Endothelial cell of umbilical vein (primary cell): ENCODE results near the gene ALK. TPM values are rescaled to one million over a fixed set of nuclear protein-coding genes. Genes with fewer than 3 reads are reported as not detected.

ENCODE experiments used
- BruUV-seq: library from RNA; stranded (reverse); fragments of 400-500 nt; replicated peaks from 2 replicates; lab custom pipeline; 2021; lab: Mats Ljungman, UMichigan
- CTCF ChIA-PET: fragments of 300-600, 350-600 bp; sonication (Branson Sonifier 250); formaldehyde crosslinking; loops from one replicate; lab custom pipeline; 2021; ENCODE audit warnings: antibody characterized with exemption, inconsistent platforms; lab: Charles Lee
- POLR2A ChIA-PET: fragments of 300-600, 350-600 bp; sonication (Branson Sonifier 250); formaldehyde crosslinking; loops from one replicate; lab custom pipeline; 2021; ENCODE audit warnings: antibody characterized with exemption, inconsistent platforms; lab: Charles Lee
- DNase-seq: peaks from one replicate; pipeline ENCODE4 v3.0.0-alpha.2; 2011; ENCODE audit warnings: low read depth, low spot score
- FAIRE-seq: peaks from 2 replicates; lab custom pipeline; 2011; peaks lifted over from hg19 to GRCh38; lab: Jason Lieb, UNC
- H2AFZ ChIP-seq: 2 replicates; pipeline ENCODE4 v1.6.0; 2012; ENCODE audit warnings: low read depth, low read length, control low read depth, inconsistent platforms
- H3K27ac ChIP-seq: 2 replicates; pipeline ENCODE4 v1.5.1; 2011; ENCODE audit warnings: low read depth, mild to moderate bottlenecking, control low read depth, low read length, moderate library complexity; ENCODE audit not compliant: insufficient read depth
- H3K27me3 ChIP-seq, 2 experiments: 2 replicates each; pipeline versions ENCODE4 v1.6.0 to v1.6.1; 2011; ENCODE audit warnings: low read length in 2 of 2, mixed read lengths in 1 of 2; ENCODE audit not compliant: control insufficient read depth in 2 of 2, insufficient read depth in 2 of 2
- H3K36me3 ChIP-seq, 2 experiments: 2 replicates in 1 of 2; 3 replicates in 1 of 2; pipeline ENCODE4 v1.5.1; 2011; ENCODE audit warnings: low read length in 2 of 2, mild to moderate bottlenecking in 1 of 2, moderate library complexity in 1 of 2; ENCODE audit not compliant: control insufficient read depth in 2 of 2, insufficient read depth in 2 of 2; ENCODE audit errors: extremely low read depth in 1 of 2
- H3K4me1 ChIP-seq: 3 replicates; pipeline ENCODE4 v1.5.1; 2011; ENCODE audit warnings: mild to moderate bottlenecking, low read length; ENCODE audit not compliant: control insufficient read depth, insufficient read depth; ENCODE audit errors: extremely low read depth
- H3K4me2 ChIP-seq: 2 replicates; pipeline ENCODE4 v1.6.1; 2011; ENCODE audit warnings: low read length, control low read depth, mixed read lengths; ENCODE audit not compliant: insufficient read depth
- H3K4me3 ChIP-seq, 3 experiments: fragments of 200-600 bp in 1 of 3; sonication (generic), shearing (Covaris generic) in 1 of 3; replicated peaks in 1 of 3; 2 replicates each; pipeline ENCODE4 v1.5.1; 2011 to 2016; ENCODE audit warnings: control low read depth in 3 of 3, low read length in 3 of 3, mild to moderate bottlenecking in 2 of 3, inconsistent platforms in 1 of 3, low read depth in 1 of 3, moderate library complexity in 1 of 3; ENCODE audit not compliant: insufficient read depth in 1 of 3
- H3K79me2 ChIP-seq: 2 replicates; pipeline ENCODE4 v1.6.0; 2012; ENCODE audit warnings: low read length, inconsistent platforms; ENCODE audit not compliant: control insufficient read depth, insufficient read depth
- H3K9ac ChIP-seq: replicated peaks from 2 replicates; pipeline ENCODE3; 2011; ENCODE audit warnings: low read length, control low read depth; ENCODE audit not compliant: insufficient read depth; ENCODE audit errors: extremely low read depth
- H3K9me1 ChIP-seq: replicated peaks from 3 replicates; pipeline ENCODE4 v1.6.0; 2011; ENCODE audit warnings: mild to moderate bottlenecking, low read length; ENCODE audit not compliant: control insufficient read depth, insufficient read depth; ENCODE audit errors: extremely low read depth
- H3K9me3 ChIP-seq: replicated peaks from 2 replicates; pipeline ENCODE4 v1.5.1; 2012; ENCODE audit warnings: low read length, inconsistent platforms; ENCODE audit not compliant: control insufficient read depth, insufficient read depth
- H4K20me1 ChIP-seq: replicated peaks from 2 replicates; pipeline ENCODE3; 2011; ENCODE audit warnings: mild to moderate bottlenecking, low read length; ENCODE audit not compliant: control insufficient read depth, insufficient read depth; ENCODE audit errors: extremely low read depth
- EZH2 ChIP-seq: IDR thresholded peaks from 2 replicates; pipeline ENCODE4 v1.6.1; 2012; ENCODE audit warnings: borderline replicate concordance, low read depth, mild to moderate bottlenecking, moderate library complexity, low read length, inconsistent platforms; ENCODE audit not compliant: severe bottlenecking
- FOS ChIP-seq: IDR thresholded peaks from 2 replicates; pipeline ENCODE4 v1.6.1; 2011; ENCODE audit warnings: mild to moderate bottlenecking, low read length, moderate library complexity, borderline replicate concordance; ENCODE audit not compliant: insufficient read depth
- GATA2 ChIP-seq: IDR thresholded peaks from 2 replicates; pipeline ENCODE4 v1.7.0; 2011; ENCODE audit warnings: low read depth, mild to moderate bottlenecking, moderate library complexity, mixed read lengths, low read length; ENCODE audit not compliant: insufficient read length, insufficient read depth
- JUN ChIP-seq: IDR thresholded peaks from 2 replicates; pipeline ENCODE4 v1.6.1; 2011; ENCODE audit warnings: borderline replicate concordance, low read depth; ENCODE audit not compliant: insufficient read length, insufficient read depth
- MYC ChIP-seq: IDR thresholded peaks from one replicate; pipeline ENCODE4 v1.6.1; 2011; ENCODE audit warnings: mild to moderate bottlenecking, low read depth, low read length
- POLR2A ChIP-seq: IDR thresholded peaks from 2 replicates; pipeline ENCODE4 v1.6.1; 2012; ENCODE audit warnings: low read depth, mild to moderate bottlenecking, control low read depth, low read length
- POLR2AphosphoS5 ChIP-seq: IDR thresholded peaks from 2 replicates; pipeline ENCODE4 v1.6.1; 2012; ENCODE audit warnings: low read depth, mild to moderate bottlenecking, control low read depth, low read length, moderate library complexity; ENCODE audit not compliant: insufficient read depth
- dilution Hi-C: fragments of 300-500 bp; cut with MboI; formaldehyde crosslinking; loops from one replicate; pipeline ENCODE4 v1.15.0; 2019; ENCODE audit warnings: low sequenced_read_pairs; ENCODE audit not compliant: extremely low pct_ligation_motif_present
- intact Hi-C: fragments of 100-400 bp; cut with micrococcal nuclease; formaldehyde crosslinking; loops from one replicate; pipeline ENCODE4 v1.10.0; 2022
- polyA plus RNA-seq, 4 experiments: library from polyadenylated mRNA; depleted of rRNA in 3 of 4; stranded (reverse) in 3 of 4; unstranded in 1 of 4; fragments of >200 nt; gene quantifications; 2 replicates each; pipeline versions ENCODE4 v1.2.1 to v1.2.3, GENCODE V29; 2011 to 2012; ENCODE audit warnings: missing spikeins in 1 of 4
- total RNA-seq: library from RNA; stranded (reverse); gene quantifications from 2 replicates; pipeline ENCODE4 v1.2.3, GENCODE V29; 2021
- TF ChIP-seq, protein P1 (sequence below), 2 donors: IDR thresholded peaks; 1 replicate in 1 of 2; 2 replicates in 1 of 2; pipeline ENCODE4 v1.5.1; 2011; ENCODE audit warnings: low read length in 2 of 2, mild to moderate bottlenecking in 2 of 2, moderate library complexity in 2 of 2, control low read depth in 1 of 2, inconsistent platforms in 1 of 2, low read depth in 1 of 2; ENCODE audit not compliant: insufficient read depth in 1 of 2; ENCODE audit errors: extremely low read depth in 1 of 2
- TF ChIP-seq, protein P2 (sequence below): IDR thresholded peaks from 2 replicates; pipeline ENCODE4 v1.6.1; 2011; ENCODE audit not compliant: insufficient read depth, insufficient read length

The ALK gene
- total and polyA plus RNA-seq, 2 donors (not counting 3 experiments of a cell fraction or from before 2014, with no cell fraction given), result not detected

DNA sequence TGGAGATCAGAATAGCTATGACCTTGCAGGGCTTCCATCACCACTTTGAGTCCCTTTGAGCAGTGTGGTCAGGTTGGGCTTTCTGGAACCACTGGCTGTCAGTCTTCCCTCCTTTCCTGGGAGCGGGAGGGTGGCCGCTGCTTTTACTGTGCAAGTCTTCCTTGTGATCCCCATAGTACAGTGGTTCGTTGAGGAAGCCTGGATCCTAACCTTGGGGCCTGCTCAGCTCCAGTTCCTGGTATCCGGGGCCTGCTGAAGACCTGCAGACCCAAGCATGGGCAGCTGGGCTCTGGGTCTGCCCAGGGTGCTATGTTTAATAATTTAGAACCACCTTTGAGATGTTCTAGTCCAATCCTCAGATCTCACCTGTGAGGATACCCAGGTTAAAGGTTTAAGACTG lies 702.0 kb downstream of the ALK start:
- H3K27me3 ChIP-seq, result no peaks in the 10 kb centered on the region
- no peaks in the 10 kb centered on the region for H3K79me2 ChIP-seq
- intact Hi-C loops (no loop called here), dilution Hi-C loops (no loop called here)
- no peak for DNase-seq
- H3K9me1 ChIP-seq, result no peaks in the 10 kb centered on the region
- H3K4me3 ChIP-seq, result no peak overlapping the region
- no peak overlapping the region for H3K27ac ChIP-seq
- no TSS peak for BruUV-seq
- H3K36me3 ChIP-seq, result no peaks in the 10 kb centered on the region
- POLR2A ChIA-PET, result no interaction called here
- H3K4me1 ChIP-seq, result no peaks in the 10 kb centered on the region
- CTCF ChIA-PET, result no interaction called here
- H3K4me2 ChIP-seq, result no peak overlapping the region
- H2AFZ ChIP-seq, result no peak overlapping the region
- TF ChIP-seq MYC (no peak), POLR2A (no peak), FOS (no peak), POLR2AphosphoS5 (no peak), EZH2 (no peak), JUN (no peak), GATA2 (no peak)
- TF ChIP-seq, protein P1, sequence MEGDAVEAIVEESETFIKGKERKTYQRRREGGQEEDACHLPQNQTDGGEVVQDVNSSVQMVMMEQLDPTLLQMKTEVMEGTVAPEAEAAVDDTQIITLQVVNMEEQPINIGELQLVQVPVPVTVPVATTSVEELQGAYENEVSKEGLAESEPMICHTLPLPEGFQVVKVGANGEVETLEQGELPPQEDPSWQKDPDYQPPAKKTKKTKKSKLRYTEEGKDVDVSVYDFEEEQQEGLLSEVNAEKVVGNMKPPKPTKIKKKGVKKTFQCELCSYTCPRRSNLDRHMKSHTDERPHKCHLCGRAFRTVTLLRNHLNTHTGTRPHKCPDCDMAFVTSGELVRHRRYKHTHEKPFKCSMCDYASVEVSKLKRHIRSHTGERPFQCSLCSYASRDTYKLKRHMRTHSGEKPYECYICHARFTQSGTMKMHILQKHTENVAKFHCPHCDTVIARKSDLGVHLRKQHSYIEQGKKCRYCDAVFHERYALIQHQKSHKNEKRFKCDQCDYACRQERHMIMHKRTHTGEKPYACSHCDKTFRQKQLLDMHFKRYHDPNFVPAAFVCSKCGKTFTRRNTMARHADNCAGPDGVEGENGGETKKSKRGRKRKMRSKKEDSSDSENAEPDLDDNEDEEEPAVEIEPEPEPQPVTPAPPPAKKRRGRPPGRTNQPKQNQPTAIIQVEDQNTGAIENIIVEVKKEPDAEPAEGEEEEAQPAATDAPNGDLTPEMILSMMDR (IDR thresholded peaks at IDR 0.05; ENCODE audit: extremely low read depth in 1 of 2, insufficient read depth in 1 of 2, low read depth in 1 of 2, low read length in 2 of 2), result no peak
- TF ChIP-seq, protein P2, sequence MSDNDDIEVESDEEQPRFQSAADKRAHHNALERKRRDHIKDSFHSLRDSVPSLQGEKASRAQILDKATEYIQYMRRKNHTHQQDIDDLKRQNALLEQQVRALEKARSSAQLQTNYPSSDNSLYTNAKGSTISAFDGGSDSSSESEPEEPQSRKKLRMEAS, result no peak
- no peaks in the 10 kb centered on the region for H3K9me3 ChIP-seq
- H3K9ac ChIP-seq, result no peak overlapping the region
- no peaks in the 10 kb centered on the region for H4K20me1 ChIP-seq
- FAIRE-seq, result no peak
